Heart left ventricle (tissue), 16 donors: Measurements from ENCODE around the gene RING1. TPM values are rescaled to one million over a fixed set of nuclear protein-coding genes. Genes with fewer than 3 reads are reported as not detected.

Experiments
- ATAC-seq, 4 donors: fragments of 200-7000 bp; cut with Tn5 transposase; one replicate each; pipeline ENCODE4 v1.9.1; 2020 to 2022; ENCODE audit warnings: moderate library complexity in 4 of 4, mild to moderate bottlenecking in 3 of 4, moderate number of reproducible peaks in 1 of 4
- DNase-seq, 5 donors: peaks; one replicate each; pipeline ENCODE4 v3.0.0-alpha.2; 2020
- H3K27ac ChIP-seq, 12 donors: fragments of 200-600 bp; sonication (generic) in 4 of 12; one replicate each; pipeline versions ENCODE4 v1.5.0 to v1.8.0; 2016 to 2022; ENCODE audit warnings: mild to moderate bottlenecking in 2 of 12
- H3K27me3 ChIP-seq, 9 donors: fragments of 200-600 bp; sonication (generic) in 2 of 9; one replicate each; pipeline versions ENCODE4 v1.5.1 to v1.8.0; 2016 to 2022; ENCODE audit warnings: mild to moderate bottlenecking in 3 of 9
- H3K36me3 ChIP-seq, 9 donors: fragments of 200-600 bp; sonication (generic) in 2 of 9; one replicate each; pipeline versions ENCODE4 v1.5.0 to v1.8.0; 2018 to 2022; ENCODE audit warnings: mild to moderate bottlenecking in 2 of 9
- H3K4me1 ChIP-seq, 12 donors: fragments of 200-600 bp; sonication (generic) in 4 of 12; one replicate each; pipeline versions ENCODE4 v1.5.0 to v1.8.0; 2016 to 2022; ENCODE audit warnings: mild to moderate bottlenecking in 3 of 12
- H3K4me3 ChIP-seq, 12 donors: fragments of 200-600 bp; sonication (generic) in 4 of 12; one replicate each; pipeline versions ENCODE4 v1.5.0 to v1.8.0; 2017 to 2022; ENCODE audit warnings: mild to moderate bottlenecking in 9 of 12, moderate library complexity in 4 of 12
- H3K9me3 ChIP-seq, 12 donors: fragments of 200-600 bp; sonication (generic) in 4 of 12; one replicate each; pipeline versions ENCODE4 v1.5.0 to v1.8.0; 2016 to 2022; ENCODE audit warnings: mild to moderate bottlenecking in 1 of 12
- CTCF ChIP-seq, 12 donors: fragments of 200-600 bp; sonication (generic) in 4 of 12; IDR thresholded peaks; one replicate each; pipeline versions ENCODE4 v1.5.0 to v1.8.0; 2018 to 2022; ENCODE audit warnings: antibody characterized with exemption in 12 of 12, mild to moderate bottlenecking in 5 of 12
- POLR2A ChIP-seq, 2 donors: fragments of 450-650 bp; IDR thresholded peaks; one replicate each; pipeline ENCODE4 v1.6.1; 2017; ENCODE audit warnings: antibody characterized with exemption in 2 of 2, mild to moderate bottlenecking in 2 of 2, moderate library complexity in 2 of 2
- WGBS, 4 donors: extraction: QIAGEN DNeasy Blood & Tissue Kit in 2 of 4; methylation state at CpG; one replicate each; pipeline versions ENCODE4 v1.1.5 to v1.1.7; 2013 to 2018; 5-methylcytosine and 5-hydroxymethylcytosine counted together
- intact Hi-C, 10 donors: fragments of 100-400 bp; cut with DNase I; formaldehyde crosslinking; loops; one replicate each; pipeline versions ENCODE4 v1.11.1 to v1.14.2; 2022
- polyA plus RNA-seq, 2 donors: library from polyadenylated mRNA; stranded (reverse); fragments of 200-250 nt; gene quantifications; one replicate each; pipeline ENCODE4 v1.2.3, GENCODE V29; 2013
- total RNA-seq, 9 donors: library from RNA; depleted of rRNA in 2 of 9; stranded (reverse); fragments of >200 nt in 2 of 9; fragmentation: NEBNext Ultra II Directional in 3 of 9; extraction: Animal tissue kit (Norgen Biotek cat#: 25700) in 3 of 9; gene quantifications; one replicate each; pipeline versions ENCODE4 v1.1.0 to v1.2.4, GENCODE V29; 2016 to 2023
- donor health status: ischemic (EF 13 %, LVEDD 7.1; RV severe dilation, severe dysfunction).
- donor health status: healthy with polysubstance abuse.
- donor health status: DM: no; HTN: yes; CAD: no.
- donor health status: DM: no; HTN: no; CAD: no.
- donor health status: ischemic (EF 25% LVEDD 6.9; RV normal size, moderate dysfunction).
- donor health status: ischemic (EF 25% LVEDD 5.7; RV mildly dilated, moderate dysfunction).
- donor health status: healthy.
- donor health status: DM: yes; HTN: yes; CAD: no.
- donor health status: ischemic (EF 35%, LVEDD 5.7; RV mildly dilated, moderate dysfunction).
- donor health status: nonischemic (EF 11% LVEDD 7.7; RV severe dilation, severe dysfunction).
- donor health status: DM: yes; HTN: yes; CAD: no.
- donor health status: PGD.
- donor health status: ischemic (EF 29% LVEDD 5.4; RV normal size, mild dysfunction).
- donor health status: nonischemic (EF 23%, LVEDD 6.1; RV moderate dilation, normal function).

RING1 gene
- total and polyA plus RNA-seq, 11 donors = 8.4 to 36.9 (median 27.3) TPM

GRCh38 chr6:33236852-33237251, 28.6 kb downstream of the RING1 start:
- no peak for DNase-seq
- no peak for ATAC-seq
- Histone ChIP-seq H3K36me3 (no peaks in the 10 kb centered on the region), H3K27me3 (peaks cover 0 to 42% (median 13%) of the 10 kb centered on the region in 9 donors), H3K4me1 (no peaks in the 10 kb centered on the region), H3K4me3 (no peak overlapping the region), H3K9me3 (no peaks in the 10 kb centered on the region), H3K27ac (no peak overlapping the region)
- TF ChIP-seq CTCF (IDR thresholded peaks at IDR 0.05) (no peak), POLR2A (IDR thresholded peaks at IDR 0.05) (no peak)
- 85 to 88% (median 87%) methylated on average over 6 of the region's 6 CpGs for WGBS, 4 donors
- intact Hi-C loops = loop anchor here in 1 of 10 donors (5.0 kb wide), 1 partner anchor 130 kb away; no protein-coding TSS in a partner anchor

GRCh38 chr6:33237741-33238140, 29.4 kb downstream of the RING1 start:
- DNase-seq = no peak
- no peaks in the 10 kb centered on the region for H3K9me3 ChIP-seq
- peaks cover 0 to 42% (median 13%) of the 10 kb centered on the region in 9 donors for H3K27me3 ChIP-seq

GRCh38 chr6:33241968-33242367, 33.7 kb downstream of the RING1 start:
- Histone ChIP-seq H3K9me3 (no peaks in the 10 kb centered on the region), H3K36me3 (no peaks in the 10 kb centered on the region), H3K27ac (no peak overlapping the region), H3K4me1 (no peaks in the 10 kb centered on the region), H3K4me3 (no peak overlapping the region), H3K27me3 (peaks cover 0 to 18% (median 0%) of the 10 kb centered on the region in 9 donors)
- WGBS, 4 donors = 64 to 71% (median 68%) methylated on average over 3 of the region's 3 CpGs
- intact Hi-C loops = loop anchor here in 3 of 10 donors (5.0 to 10.0 kb wide), 2 partner anchors 227 to 235 kb away; partner anchors contain the start of gene HLA-DOA (in 1 of the 3)
- no peak for DNase-seq
- TF ChIP-seq CTCF (IDR thresholded peaks at IDR 0.05) (no peak), POLR2A (IDR thresholded peaks at IDR 0.05) (no peak)
- no peak for ATAC-seq

More at GRCh38 chr6:33237741-33238140, 29.4 kb downstream of the RING1 start:
- no peak overlapping the region for H3K27ac ChIP-seq
- H3K36me3 ChIP-seq = no peaks in the 10 kb centered on the region
- no peak for TF ChIP-seq CTCF (IDR thresholded peaks at IDR 0.05)
- no peak for TF ChIP-seq POLR2A (IDR thresholded peaks at IDR 0.05)
- no peaks in the 10 kb centered on the region for H3K4me1 ChIP-seq
- WGBS, 4 donors = 72 to 83% (median 77%) methylated on average over 2 of the region's 2 CpGs
- no peak for ATAC-seq
- no peak overlapping the region for H3K4me3 ChIP-seq
- intact Hi-C loops = loop anchor here in 1 of 10 donors (5.0 kb wide), 1 partner anchor 130 kb away; no protein-coding TSS in a partner anchor

DNA sequence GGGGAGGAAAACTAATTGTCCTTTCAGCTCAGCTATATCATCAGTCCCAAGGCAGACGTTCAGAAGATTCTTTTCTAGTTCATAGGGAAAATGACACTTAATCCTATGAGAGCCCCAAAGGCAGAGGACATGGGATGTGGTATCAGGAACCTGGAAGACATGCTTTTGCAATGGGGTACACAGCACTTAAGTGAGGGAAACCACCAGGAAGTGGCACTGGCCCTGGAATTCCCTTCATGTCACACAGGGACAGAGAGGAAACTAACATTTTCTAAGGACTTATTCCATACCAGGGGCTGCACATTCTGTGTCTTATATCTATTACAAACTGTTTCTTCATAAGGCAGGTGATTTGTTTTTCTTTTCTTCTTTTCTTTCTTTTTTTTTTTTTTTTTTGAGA, 35.2 kb downstream of the RING1 start:
- no peaks in the 10 kb centered on the region for H3K9me3 ChIP-seq
- no peak overlapping the region for H3K27ac ChIP-seq
- intact Hi-C loops = loop anchor here in 3 of 10 donors (5.0 to 10.0 kb wide), 2 partner anchors 229 to 236 kb away; partner anchors contain the start of gene HLA-DOA (in 1 of the 3)
- DNase-seq = no peak
- H3K36me3 ChIP-seq = no peaks in the 10 kb centered on the region
- 21 to 48% (median 34%) methylated on average over 1 of the region's 1 CpG for WGBS, 4 donors
- peaks cover 0 to 7% (median 6%) of the 10 kb centered on the region in 12 donors for H3K4me1 ChIP-seq
- H3K4me3 ChIP-seq = no peak overlapping the region
- H3K27me3 ChIP-seq = peaks cover 0 to 18% (median 0%) of the 10 kb centered on the region in 9 donors
- ATAC-seq = no peak
- no peak for TF ChIP-seq CTCF (IDR thresholded peaks at IDR 0.05)
- TF ChIP-seq POLR2A (IDR thresholded peaks at IDR 0.05) = no peak
